ENCODE measurements around the gene SEPSECS. TPM values are rescaled to one million over a fixed set of nuclear protein-coding genes. Genes with fewer than 3 reads are reported as not detected.

The SEPSECS gene
- total RNA-seq, 4 donors from 2014 or later, result 3.3 to 9.0 (median 7.1) TPM

GRCh38 chr4:25142468-25142867 lies 17.8 kb downstream of the SEPSECS start:
- TF ChIP-seq, protein P1, sequence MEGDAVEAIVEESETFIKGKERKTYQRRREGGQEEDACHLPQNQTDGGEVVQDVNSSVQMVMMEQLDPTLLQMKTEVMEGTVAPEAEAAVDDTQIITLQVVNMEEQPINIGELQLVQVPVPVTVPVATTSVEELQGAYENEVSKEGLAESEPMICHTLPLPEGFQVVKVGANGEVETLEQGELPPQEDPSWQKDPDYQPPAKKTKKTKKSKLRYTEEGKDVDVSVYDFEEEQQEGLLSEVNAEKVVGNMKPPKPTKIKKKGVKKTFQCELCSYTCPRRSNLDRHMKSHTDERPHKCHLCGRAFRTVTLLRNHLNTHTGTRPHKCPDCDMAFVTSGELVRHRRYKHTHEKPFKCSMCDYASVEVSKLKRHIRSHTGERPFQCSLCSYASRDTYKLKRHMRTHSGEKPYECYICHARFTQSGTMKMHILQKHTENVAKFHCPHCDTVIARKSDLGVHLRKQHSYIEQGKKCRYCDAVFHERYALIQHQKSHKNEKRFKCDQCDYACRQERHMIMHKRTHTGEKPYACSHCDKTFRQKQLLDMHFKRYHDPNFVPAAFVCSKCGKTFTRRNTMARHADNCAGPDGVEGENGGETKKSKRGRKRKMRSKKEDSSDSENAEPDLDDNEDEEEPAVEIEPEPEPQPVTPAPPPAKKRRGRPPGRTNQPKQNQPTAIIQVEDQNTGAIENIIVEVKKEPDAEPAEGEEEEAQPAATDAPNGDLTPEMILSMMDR (IDR thresholded peaks at IDR 0.05), result no peak
- TF ChIP-seq POLR2AphosphoS5 (IDR thresholded peaks at IDR 0.05) (no peak), EP300 (IDR thresholded peaks at IDR 0.05) (no peak), POLR2A (IDR thresholded peaks at IDR 0.05) (no peak)
- Histone ChIP-seq H3K36me3 (peaks cover 0 to 43% of the 10 kb centered on the region in 2 donors), H3K9me3 (no peaks in the 10 kb centered on the region), H3K27me3 (no peaks in the 10 kb centered on the region), H3K27ac (no peak overlapping the region), H3K4me3 (no peak overlapping the region), H3K4me1 (no peaks in the 10 kb centered on the region)
- ATAC-seq, result no peak
- WGBS, 2 donors (ENCODE audit: low coverage in 1 of 2), result 86 to 90% methylated on average over 4 of the region's 4 CpGs

DNA sequence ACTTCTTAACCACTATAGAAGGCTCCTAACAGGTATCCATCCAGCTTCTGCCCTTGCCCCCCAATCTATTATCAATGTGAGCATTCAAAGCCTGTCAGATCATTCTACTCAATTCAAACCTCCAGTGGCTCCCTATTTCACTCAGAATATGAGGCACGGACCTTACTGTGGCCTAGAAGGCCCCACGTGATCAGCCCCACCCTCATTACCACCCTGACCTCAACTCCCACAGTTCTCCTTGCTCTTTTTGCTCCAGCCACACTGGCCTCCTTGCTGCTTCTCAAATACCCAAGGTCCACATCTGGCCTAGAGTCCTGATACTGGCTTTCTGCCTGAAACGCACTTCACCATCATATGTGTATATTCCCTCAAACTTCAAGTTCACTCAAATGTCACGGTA lies 18.7 kb downstream of the SEPSECS start:
- Histone ChIP-seq H3K27ac (no peak overlapping the region), H3K36me3 (peaks cover 0 to 50% of the 10 kb centered on the region in 2 donors), H3K4me1 (no peaks in the 10 kb centered on the region), H3K27me3 (no peaks in the 10 kb centered on the region), H3K4me3 (no peak overlapping the region), H3K9me3 (no peaks in the 10 kb centered on the region)
- WGBS, 2 donors (ENCODE audit: low coverage in 1 of 2), result 83 to 96% methylated on average over 2 to 3 of the region's 4 CpGs
- ATAC-seq, result no peak
- TF ChIP-seq POLR2A (IDR thresholded peaks at IDR 0.05), result no peak
- TF ChIP-seq, protein P1 (IDR thresholded peaks at IDR 0.05), result no peak
- TF ChIP-seq EP300 (IDR thresholded peaks at IDR 0.05), result no peak
- TF ChIP-seq POLR2AphosphoS5 (IDR thresholded peaks at IDR 0.05), result no peak

DNA sequence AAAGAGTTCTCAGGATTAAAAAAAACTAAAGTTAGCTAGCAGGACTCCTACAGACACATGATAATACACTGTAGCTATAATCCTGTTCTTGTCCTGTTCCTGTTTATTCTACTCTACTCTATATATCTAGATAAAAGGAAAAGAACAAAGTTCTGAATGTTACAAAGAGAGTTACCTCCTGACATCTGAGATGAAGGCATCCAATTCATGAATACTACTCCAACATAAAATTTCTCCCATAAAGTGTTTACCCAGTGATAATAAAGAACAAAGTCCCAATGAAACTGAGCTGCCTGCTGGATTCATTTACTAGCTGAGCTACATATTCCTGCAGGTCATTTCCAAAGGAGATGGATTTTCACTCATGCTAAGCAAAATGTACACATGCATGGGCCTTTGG lies 27.1 kb downstream of the SEPSECS start:
- no peaks in the 10 kb centered on the region for H3K9me3 ChIP-seq
- no peak overlapping the region for H3K4me3 ChIP-seq
- no peak for TF ChIP-seq POLR2AphosphoS5 (IDR thresholded peaks at IDR 0.05)
- TF ChIP-seq POLR2A (IDR thresholded peaks at IDR 0.05), result no peak
- no peak for TF ChIP-seq EP300 (IDR thresholded peaks at IDR 0.05)
- TF ChIP-seq, protein P1 (IDR thresholded peaks at IDR 0.05), result no peak
- H3K27me3 ChIP-seq, result no peaks in the 10 kb centered on the region
- H3K36me3 ChIP-seq, result peaks cover 0 to 16% of the 10 kb centered on the region in 2 donors
- no peak for ATAC-seq
- no peak overlapping the region for H3K27ac ChIP-seq
- peaks cover 0 to 10% (median 3%) of the 10 kb centered on the region in 3 donors for H3K4me1 ChIP-seq

GRCh38 chr4:25131926-25132325 lies 28.3 kb downstream of the SEPSECS start:
- Histone ChIP-seq H3K36me3 (peaks cover 0 to 5% of the 10 kb centered on the region in 2 donors), H3K4me3 (no peak overlapping the region), H3K4me1 (peaks cover 0 to 10% (median 3%) of the 10 kb centered on the region in 3 donors), H3K27ac (no peak overlapping the region), H3K9me3 (no peaks in the 10 kb centered on the region), H3K27me3 (no peaks in the 10 kb centered on the region)
- TF ChIP-seq POLR2A (IDR thresholded peaks at IDR 0.05) (no peak), POLR2AphosphoS5 (IDR thresholded peaks at IDR 0.05) (no peak), EP300 (IDR thresholded peaks at IDR 0.05) (no peak)
- TF ChIP-seq, protein P1 (IDR thresholded peaks at IDR 0.05), result no peak
- ATAC-seq, result no peak

DNA sequence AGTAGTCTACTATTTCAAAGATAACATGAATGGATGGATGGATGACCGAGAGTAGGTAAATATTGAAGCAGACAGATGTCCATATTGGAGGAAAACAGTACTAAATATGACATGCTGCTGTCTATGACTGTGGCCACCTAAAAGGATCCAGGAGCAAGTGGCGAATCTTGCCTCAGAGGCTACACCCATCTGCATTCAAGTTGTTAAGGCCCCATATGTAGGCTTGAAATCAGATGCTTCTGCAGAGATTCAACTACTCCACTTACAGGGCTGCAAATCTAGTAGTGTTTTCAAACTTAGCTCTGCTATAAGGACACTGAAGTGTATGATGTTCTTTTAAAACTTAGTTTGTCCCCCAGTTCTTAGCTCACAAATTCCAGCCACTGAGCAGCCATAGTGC lies 28.9 kb downstream of the SEPSECS start:
- H3K4me1 ChIP-seq, result peaks cover 0 to 10% (median 3%) of the 10 kb centered on the region in 3 donors
- H3K27ac ChIP-seq, result no peak overlapping the region
- H3K27me3 ChIP-seq, result no peaks in the 10 kb centered on the region
- no peak overlapping the region for H3K4me3 ChIP-seq
- 88 to 100% methylated on average over 2 of the region's 2 CpGs for WGBS, 2 donors (ENCODE audit: low coverage in 1 of 2)
- TF ChIP-seq POLR2A (IDR thresholded peaks at IDR 0.05) (no peak), POLR2AphosphoS5 (IDR thresholded peaks at IDR 0.05) (no peak)
- H3K9me3 ChIP-seq, result no peaks in the 10 kb centered on the region
- ATAC-seq, result no peak
- H3K36me3 ChIP-seq, result peaks cover 0 to 4% of the 10 kb centered on the region in 2 donors
